HepG2 (cell line): ENCODE data around the gene BIRC5. TPM values are rescaled to one million over a fixed set of nuclear protein-coding genes. Genes with fewer than 3 reads are reported as not detected.
A peak's percentile ranks its signal among the peaks of the same experiment; 100 is the strongest.

Experiments used
- AGO2 ChIP-seq: fragments of 200-400 bp; formaldehyde crosslinking; optimal IDR thresholded peaks from 2 replicates; pipeline ENCODE3; 2017; ENCODE audit warnings: mild to moderate bottlenecking, low read depth, low read length, moderate library complexity
- DPF2 ChIP-seq: sonication (generic); formaldehyde crosslinking; IDR thresholded peaks from 2 replicates; pipeline ENCODE4 v1.4.0; 2020; ENCODE audit warnings: mild to moderate bottlenecking, low read depth, missing genetic modification reagents, borderline replicate concordance
- ETV5 ChIP-seq: IDR thresholded peaks from 2 replicates; pipeline ENCODE4 v1.6.1; 2018; ENCODE audit warnings: missing biosample characterization, missing genetic modification reagents, inconsistent platforms, borderline replicate concordance
- HNRNPLL ChIP-seq: fragments of 200-400 bp; formaldehyde crosslinking; IDR thresholded peaks from 2 replicates; pipeline ENCODE4 v1.6.1; 2017; ENCODE audit warnings: mild to moderate bottlenecking, low read depth, low read length; ENCODE audit not compliant: poor library complexity, severe bottlenecking
- HOXA3 ChIP-seq: sonication (generic); formaldehyde crosslinking; IDR thresholded peaks from 2 replicates; pipeline ENCODE4 v1.5.0; 2020; ENCODE audit warnings: missing genetic modification reagents
- MXD4 ChIP-seq: IDR thresholded peaks from 2 replicates; pipeline ENCODE4 v1.6.1; 2016; ENCODE audit warnings: mild to moderate bottlenecking, missing biosample characterization, missing genetic modification reagents
- NFIB ChIP-seq: sonication (generic); formaldehyde crosslinking; IDR thresholded peaks from 2 replicates; pipeline ENCODE4 v1.9.0; 2021; ENCODE audit warnings: missing genetic modification reagents, mild to moderate bottlenecking, borderline replicate concordance
- NONO ChIP-seq, 2 experiments: fragments of 450-650 bp in 1 of 2; sonication (generic) in 1 of 2; formaldehyde crosslinking in 1 of 2; IDR thresholded peaks in 1 of 2; conservative IDR thresholded peaks in 1 of 2; 2 replicates each; pipeline versions ENCODE4 v1.6.1 to v1.8.0; 2017 to 2022; ENCODE audit warnings: mild to moderate bottlenecking in 1 of 2, missing genetic modification reagents in 1 of 2, moderate library complexity in 1 of 2
- PAF1 ChIP-seq: IDR thresholded peaks from 2 replicates; pipeline ENCODE4 v1.6.1; 2016; ENCODE audit warnings: missing genetic modification reagents, missing compliant biosample characterization
- RBFOX2 ChIP-seq: fragments of 200-400 bp; formaldehyde crosslinking; IDR thresholded peaks from 2 replicates; pipeline ENCODE4 v1.6.1; 2017; ENCODE audit warnings: low read depth, mild to moderate bottlenecking, low read length
- SMC3 ChIP-seq: IDR thresholded peaks from 2 replicates; pipeline ENCODE4 v1.6.1; 2011; ENCODE audit warnings: low read length, improper control_type of control experiment
- STAG1 ChIP-seq: sonication (generic); formaldehyde crosslinking; IDR thresholded peaks from 2 replicates; pipeline ENCODE4 v1.4.0; 2020; ENCODE audit warnings: missing genetic modification reagents
- XRCC5 ChIP-seq: fragments of 200-400 bp; formaldehyde crosslinking; optimal IDR thresholded peaks from 2 replicates; pipeline ENCODE3; 2017; ENCODE audit warnings: mild to moderate bottlenecking, low read length
- YY1 ChIP-seq: IDR thresholded peaks from 2 replicates; pipeline ENCODE4 v1.6.1; 2011; ENCODE audit warnings: low read length, low read depth, moderate library complexity, mild to moderate bottlenecking; ENCODE audit not compliant: insufficient read depth, insufficient replicate concordance
- ZBTB33 ChIP-seq: sonication (generic); formaldehyde crosslinking; IDR thresholded peaks from 2 replicates; pipeline ENCODE4 v1.4.0; 2020; ENCODE audit warnings: missing genetic modification reagents
- ZBTB38 ChIP-seq: sonication (generic); formaldehyde crosslinking; IDR thresholded peaks from 2 replicates; pipeline ENCODE4 v1.5.1; 2020; ENCODE audit warnings: mild to moderate bottlenecking, missing genetic modification reagents
- ZNF331 ChIP-seq: sonication (generic); formaldehyde crosslinking; IDR thresholded peaks from 2 replicates; pipeline ENCODE4 v1.4.0; 2020; ENCODE audit warnings: missing genetic modification reagents
- ZNF556 ChIP-seq: sonication (generic); formaldehyde crosslinking; IDR thresholded peaks from 2 replicates; pipeline ENCODE4 v1.4.0; 2020; ENCODE audit warnings: mild to moderate bottlenecking, missing genetic modification reagents, borderline replicate concordance
- ZNF687 ChIP-seq: sonication (generic); formaldehyde crosslinking; IDR thresholded peaks from 2 replicates; pipeline ENCODE4 v1.5.1; 2020; ENCODE audit warnings: mild to moderate bottlenecking, missing genetic modification reagents, moderate library complexity
- ZNF768 ChIP-seq: sonication (generic); formaldehyde crosslinking; IDR thresholded peaks from 2 replicates; pipeline ENCODE4 v1.4.0; 2020; ENCODE audit warnings: missing genetic modification reagents
- ZXDC ChIP-seq: sonication (generic); formaldehyde crosslinking; IDR thresholded peaks from 2 replicates; pipeline ENCODE4 v1.5.0; 2020; ENCODE audit warnings: mild to moderate bottlenecking, missing genetic modification reagents
- polyA plus RNA-seq, 8 experiments: library from polyadenylated mRNA; depleted of rRNA in 3 of 8; stranded (reverse) in 7 of 8; unstranded in 1 of 8; fragments of >200 nt; fragmentation: Illumina TruSeq in 4 of 8; extraction: Trizol in 4 of 8; gene quantifications; 2 replicates each; pipeline versions ENCODE4 v1.2.1 to v1.2.3, GENCODE V29; 2011 to 2016; ENCODE audit warnings: low read depth in 4 of 8, missing spikeins in 1 of 8, mixed read lengths in 1 of 8; ENCODE audit not compliant: insufficient read depth in 1 of 8
- total RNA-seq, 5 experiments: library from RNA; depleted of rRNA; stranded (reverse); fragments of >200 nt; fragmentation: Illumina TruSeq; extraction: Trizol; gene quantifications; 2 replicates each; pipeline ENCODE4 v1.2.3, GENCODE V29; 2016; ENCODE audit warnings: low read depth in 1 of 5

The BIRC5 gene
- total and polyA plus RNA-seq, 2 of the 13 experiments (the other 11 are each of a cell fraction or from before 2014, with no cell fraction given) = 30.3 to 135 TPM

- TF ChIP-seq XRCC5 (peak; percentile 63), ZNF556 (0 out of 2 replicates have a peak, but pooled peaks have one; percentile 42), ZNF687 (peak; percentile 60), ETV5 (CRISPR knock-in tag) (no peak), ZBTB33 (CRISPR knock-in tag) (peak; percentile 93), AGO2 (peak; percentile 88), RBFOX2 (peak; percentile 56), ZXDC (CRISPR knock-in tag) (no peak), YY1 (peak; percentile 19), PAF1 (CRISPR knock-in tag) (peak; percentile 66; the same call in 1 of the 2 replicates), ZBTB38 (peak; percentile 34; the same call in 1 of the 2 replicates), STAG1 (CRISPR knock-in tag) (peak; percentile 71), DPF2 (no peak), SMC3 (peak; percentile 24; the same call in 1 of the 2 replicates), ZNF331 (CRISPR knock-in tag) (peak; percentile 31; the same call in 1 of the 2 replicates), HOXA3 (peak; percentile 69; the same call in 1 of the 2 replicates), ZNF768 (CRISPR knock-in tag) (peak; percentile 36; the same call in 1 of the 2 replicates), NFIB (no peak), HNRNPLL (peak; percentile 52), NONO (IDR thresholded peaks at IDR 0.05) (no peak), NONO (CRISPR knock-in tag; conservative IDR thresholded peaks at IDR 0.05) (no peak), MXD4 (CRISPR knock-in tag) (no peak)
Measured at GRCh38 chr17:78176548-78177025, 37.5 kb upstream of the BIRC5 start (continued).
